Measurements from ENCODE around the gene SYNGR3.
"Not testable (repeated sequence)": the region's sequence is repeated elsewhere in the genome, so short reads cannot be mapped to it uniquely, and the experiment has no call there.

Gene SYNGR3

DNA sequence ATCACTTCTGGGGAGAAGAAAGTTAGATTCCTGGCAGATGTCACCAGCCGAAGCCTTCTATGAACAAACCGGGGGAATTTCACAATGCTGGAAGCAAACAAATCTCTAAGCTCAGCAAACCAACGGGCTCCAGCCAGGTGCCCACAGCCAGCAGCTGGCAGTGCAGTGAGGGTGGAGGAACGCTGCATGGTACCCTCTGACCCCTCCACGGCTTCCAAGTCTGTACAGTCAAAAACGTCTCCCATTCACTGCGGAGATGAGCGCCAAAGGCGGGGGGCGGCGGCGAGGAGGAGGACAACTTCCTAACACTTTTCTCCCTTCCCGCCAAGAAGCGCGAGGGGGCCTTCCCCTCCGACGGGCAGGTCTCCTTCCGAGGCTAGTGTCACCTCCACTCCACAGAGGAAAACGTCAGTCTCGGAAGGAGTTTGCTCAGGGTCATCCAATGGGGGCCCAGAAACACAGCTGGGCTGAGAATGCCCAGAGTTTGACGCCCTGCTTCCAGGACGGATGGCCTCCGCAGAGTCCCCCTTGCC is 18.9 kb downstream of the SYNGR3 start:
- DNase-seq (ENCODE audit: low read depth, low spot score) = no peak

DNA sequence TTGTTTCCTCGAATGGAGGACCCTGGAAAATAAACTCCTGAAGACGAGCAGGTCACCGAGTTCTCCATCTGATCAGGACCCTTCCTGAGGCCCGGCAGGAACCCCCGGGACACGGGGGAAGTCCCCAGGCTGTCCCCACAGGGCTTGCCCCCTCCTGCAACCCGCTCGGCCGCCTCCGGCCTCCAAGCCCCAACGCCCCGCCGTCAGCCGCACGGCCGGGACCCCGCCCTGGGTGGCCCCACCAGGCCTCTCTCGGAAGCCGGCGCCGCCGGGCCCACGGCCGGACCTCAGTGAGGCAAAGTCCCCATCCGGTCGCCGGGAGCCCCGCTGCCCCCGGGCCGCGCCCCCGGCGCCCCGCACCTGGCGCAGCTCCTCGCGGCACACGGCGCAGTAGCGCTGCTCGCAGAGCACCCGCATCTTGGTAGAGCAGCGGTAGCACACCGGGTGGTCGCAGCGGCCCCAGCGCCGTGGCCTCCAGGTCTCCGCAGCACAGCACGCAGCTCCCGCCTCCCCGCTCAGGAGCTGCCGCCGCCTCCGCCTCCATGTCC is 19.5 kb downstream of the SYNGR3 start:
- no peak for DNase-seq (ENCODE audit: low read depth, low spot score)

DNA sequence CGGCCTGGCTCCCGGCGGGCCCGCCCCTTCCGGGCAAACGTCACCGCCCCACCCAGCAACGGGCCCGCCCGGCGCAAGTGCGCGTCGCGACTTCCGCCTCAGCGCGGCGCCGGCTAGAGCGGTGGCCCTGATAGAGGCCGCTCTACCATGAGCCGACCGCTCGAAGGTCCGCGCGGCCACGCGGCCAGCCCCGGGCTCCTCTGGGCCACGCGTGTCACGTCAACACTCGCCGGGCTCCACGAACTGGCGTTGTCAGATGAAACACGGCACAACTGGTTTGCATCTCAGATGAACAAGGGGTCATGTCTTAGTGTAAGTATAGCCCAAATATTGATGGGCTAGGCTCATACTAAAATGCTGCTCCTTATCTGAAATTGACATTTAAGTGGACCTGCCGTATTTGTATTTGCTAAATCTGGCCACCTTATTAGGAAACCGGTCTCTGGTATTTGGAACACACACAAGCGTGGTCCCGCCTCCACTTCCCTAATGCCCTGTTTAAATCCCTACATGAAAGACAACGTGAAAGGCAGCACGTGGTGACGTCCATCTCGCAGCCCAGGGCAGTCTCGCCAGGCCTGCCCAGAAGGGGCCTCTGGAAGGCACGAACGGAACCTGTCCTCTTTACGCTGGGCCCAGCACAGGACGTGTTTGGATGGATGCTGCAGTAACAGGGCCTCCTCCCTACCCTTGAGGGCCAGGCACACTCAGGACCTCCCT is 20.2 kb downstream of the SYNGR3 start, which contains the start of gene ZNF598:
ZNF598 (minus strand) TSS at position 31 of the 720 bp plus-strand sequence.
- DNase-seq (ENCODE audit: low read depth, low spot score) = peak; percentile 59

DNA sequence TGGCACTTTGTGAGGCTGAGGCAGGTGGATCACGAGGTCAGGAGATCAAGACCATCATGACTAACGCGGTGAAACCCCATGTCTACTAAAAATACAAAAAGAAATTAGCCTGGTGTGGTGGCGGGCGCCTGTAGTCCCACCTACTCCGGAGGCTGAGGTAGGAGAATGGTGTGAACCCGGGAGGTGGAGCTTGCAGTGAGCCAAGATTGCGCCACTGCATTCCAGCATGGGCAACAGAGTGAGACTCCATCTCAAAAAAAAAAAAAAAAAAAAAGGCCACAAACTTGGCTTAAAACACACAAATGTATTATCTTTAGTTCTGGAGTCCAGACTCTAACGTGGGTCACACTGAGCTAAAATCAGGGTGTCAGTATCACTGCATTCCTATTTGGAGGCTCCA is 22.0 kb downstream of the SYNGR3 start:
- DNase-seq (ENCODE audit: low read depth, low spot score) = not testable (repeated sequence)

DNA sequence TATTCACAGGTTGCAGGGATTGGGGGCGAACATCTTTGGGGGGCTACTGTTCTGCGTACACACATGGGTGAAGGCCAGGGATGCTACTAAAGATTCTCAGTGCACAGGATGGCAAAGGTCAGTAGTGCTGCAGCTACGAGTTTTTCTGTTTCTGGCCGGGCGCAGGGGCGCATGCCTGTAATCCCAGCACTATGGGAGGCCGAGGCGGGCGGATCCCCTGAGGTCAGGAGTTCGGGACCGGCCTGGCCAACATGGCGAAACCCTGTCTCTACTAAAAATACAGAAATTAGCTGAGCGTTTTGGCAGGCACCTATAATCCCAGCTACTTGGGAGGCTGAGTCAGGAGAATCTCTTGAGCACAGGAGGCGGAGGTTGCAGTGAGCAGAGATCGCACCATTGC is 23.8 kb downstream of the SYNGR3 start:
- DNase-seq (ENCODE audit: low read depth, low spot score) = no peak

DNA sequence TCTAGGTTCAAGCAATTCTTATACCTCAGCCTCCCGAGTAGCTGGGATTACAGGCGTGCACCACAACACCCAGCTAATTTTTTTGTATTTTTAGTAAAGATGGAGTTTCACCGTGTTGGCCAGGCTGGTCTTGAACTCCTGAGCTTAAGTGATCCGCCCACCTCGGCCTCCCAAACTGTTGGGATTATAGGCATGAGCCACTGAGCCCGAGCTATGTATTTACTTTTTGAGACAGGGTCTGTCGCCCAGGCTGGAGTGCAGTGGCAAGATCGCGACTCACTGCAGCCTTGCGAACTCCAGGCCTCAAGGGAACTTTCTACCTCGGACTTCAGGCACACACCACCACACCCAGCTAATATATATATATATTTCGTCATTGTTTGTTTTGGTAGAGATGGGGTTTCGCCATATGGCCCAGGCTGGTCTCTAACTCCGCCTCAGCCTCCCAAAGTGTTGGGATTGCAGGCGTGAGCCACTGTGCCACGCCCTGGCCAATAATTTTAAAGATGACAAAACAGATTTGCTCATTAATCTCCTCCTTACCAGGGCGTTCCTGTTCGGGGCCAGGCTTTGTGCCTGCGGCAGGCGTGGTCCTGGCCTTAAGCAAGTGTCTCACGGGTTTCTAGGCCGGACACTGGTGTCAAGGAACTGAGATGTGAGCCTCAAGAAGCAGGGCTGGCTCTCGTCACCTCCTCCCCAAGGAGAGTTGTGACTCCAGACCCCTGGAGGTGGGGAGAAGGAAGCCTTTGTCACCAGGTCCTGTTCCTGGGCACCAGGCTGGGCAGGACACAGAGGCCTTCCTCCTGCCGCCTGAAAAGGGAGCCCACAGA is 25.6 kb downstream of the SYNGR3 start:
- no peak for DNase-seq (ENCODE audit: low read depth, low spot score)

DNA sequence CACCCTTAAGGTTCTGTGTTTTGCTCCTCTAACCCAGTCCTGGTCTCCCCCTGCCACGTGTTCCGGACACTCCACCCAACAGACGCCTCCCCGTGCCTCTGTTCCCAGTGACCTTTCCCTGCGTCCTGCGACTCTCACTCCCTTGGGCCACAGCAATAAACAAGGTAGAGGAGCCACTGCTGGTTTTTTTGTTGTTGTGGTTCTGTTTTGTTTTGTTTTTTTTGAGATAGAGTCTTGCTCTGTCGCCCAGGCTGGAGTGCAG is 26.1 kb downstream of the SYNGR3 start:
- no peak for DNase-seq (ENCODE audit: low read depth, low spot score)

DNA sequence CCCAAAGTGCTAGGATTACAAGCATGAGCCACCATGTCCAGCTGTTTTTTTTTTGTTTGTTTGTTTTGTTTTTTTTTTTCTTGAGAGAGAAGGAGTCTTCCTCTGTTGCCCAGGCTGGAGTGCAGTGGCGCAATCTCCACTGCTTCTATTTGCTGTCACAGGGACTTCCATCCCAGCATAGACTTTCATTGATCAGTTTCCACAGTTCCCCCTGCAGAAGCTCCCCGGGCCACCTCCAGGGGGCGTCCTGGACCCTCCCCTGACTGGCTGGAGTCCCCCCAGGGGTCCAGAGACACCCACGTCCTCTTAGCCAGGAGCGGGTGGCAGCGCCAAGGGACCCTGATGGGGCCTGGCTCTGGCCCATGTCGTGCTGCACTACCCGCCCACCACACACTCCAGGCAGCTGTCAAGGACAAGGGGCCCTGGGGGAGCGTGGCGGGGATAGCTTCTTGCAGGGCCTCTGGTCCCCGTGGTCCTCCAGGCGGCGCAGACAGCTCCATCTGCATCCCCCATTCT is 26.7 kb downstream of the SYNGR3 start:
- no peak for DNase-seq (ENCODE audit: low read depth, low spot score)

DNA sequence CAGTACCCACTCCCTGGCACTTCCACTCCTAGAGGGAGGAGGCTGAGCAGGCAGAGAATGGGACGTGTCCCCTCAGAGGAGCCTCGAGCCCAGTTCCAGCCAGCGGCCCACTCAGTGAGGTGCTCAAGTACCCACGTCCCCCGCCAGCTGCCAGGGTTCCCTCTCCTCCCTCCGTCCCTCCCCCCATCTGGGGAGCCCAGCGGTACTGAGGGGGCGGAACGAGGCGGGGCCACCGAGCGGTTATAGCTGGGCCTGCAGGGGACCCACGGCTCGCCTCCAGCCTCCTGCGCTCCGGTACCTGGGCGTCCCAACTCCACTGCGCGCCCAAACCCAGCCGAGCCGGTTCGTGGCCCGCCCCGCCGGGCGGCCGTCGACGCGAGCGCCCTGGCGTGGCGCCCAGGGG is 29.7 kb downstream of the SYNGR3 start, which contains the start of gene NPW:
NPW (plus strand) TSS at position 268 of the 403 bp plus-strand sequence.
- DNase-seq (ENCODE audit: low read depth, low spot score) = peak; percentile 29

DNA sequence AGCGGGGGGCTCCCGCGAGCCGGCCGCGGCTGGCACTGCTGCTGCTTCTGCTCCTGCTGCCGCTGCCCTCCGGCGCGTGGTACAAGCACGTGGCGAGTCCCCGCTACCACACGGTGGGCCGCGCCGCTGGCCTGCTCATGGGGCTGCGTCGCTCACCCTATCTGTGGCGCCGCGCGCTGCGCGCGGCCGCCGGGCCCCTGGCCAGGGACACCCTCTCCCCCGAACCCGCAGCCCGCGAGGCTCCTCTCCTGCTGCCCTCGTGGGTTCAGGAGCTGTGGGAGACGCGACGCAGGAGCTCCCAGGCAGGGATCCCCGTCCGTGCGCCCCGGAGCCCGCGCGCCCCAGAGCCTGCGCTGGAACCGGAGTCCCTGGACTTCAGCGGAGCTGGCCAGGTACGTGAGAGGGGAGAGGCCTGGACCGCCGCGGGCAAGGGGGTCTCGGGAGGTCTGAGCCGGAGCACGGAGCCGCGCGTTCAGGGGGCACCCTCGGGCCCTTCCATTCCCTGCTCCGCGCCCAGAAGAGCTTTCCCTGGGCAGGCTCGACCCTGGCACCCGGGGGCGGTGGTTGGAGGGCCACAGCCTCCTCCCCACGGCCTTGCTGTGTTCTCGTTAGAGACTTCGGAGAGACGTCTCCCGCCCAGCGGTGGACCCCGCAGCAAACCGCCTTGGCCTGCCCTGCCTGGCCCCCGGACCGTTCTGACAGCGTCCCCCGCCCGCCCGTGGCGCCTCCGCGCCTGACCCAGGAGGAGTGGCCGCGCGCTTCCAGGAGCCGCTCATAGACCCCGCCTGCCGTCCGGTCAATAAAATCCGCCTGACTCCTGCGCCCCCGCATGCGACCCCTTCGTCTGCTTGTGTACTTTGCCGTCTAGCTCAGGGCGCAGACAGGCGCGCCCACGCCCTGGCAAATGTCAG is 30.4 kb downstream of the SYNGR3 start:
- no peak for DNase-seq (ENCODE audit: low read depth, low spot score)

DNA sequence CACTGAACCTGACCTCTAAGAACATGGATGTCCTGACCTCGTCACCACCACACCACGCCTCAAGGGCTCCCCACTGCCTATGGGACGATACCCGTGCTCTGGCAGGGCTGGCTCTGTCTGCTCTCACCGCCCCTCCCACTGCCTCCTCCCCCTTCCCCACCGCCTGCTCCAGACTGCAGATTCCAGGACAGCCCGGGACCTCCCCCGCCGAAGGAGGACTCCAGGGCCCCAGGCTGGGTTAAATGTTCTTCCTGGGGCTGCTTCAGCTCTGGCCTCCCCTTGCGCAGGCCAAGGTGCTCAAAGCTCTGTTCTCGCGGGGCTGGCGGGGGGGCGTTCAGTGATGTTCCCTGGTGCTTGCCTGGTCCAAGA is 32.9 kb downstream of the SYNGR3 start:
- no peak for DNase-seq (ENCODE audit: low read depth, low spot score)

DNA sequence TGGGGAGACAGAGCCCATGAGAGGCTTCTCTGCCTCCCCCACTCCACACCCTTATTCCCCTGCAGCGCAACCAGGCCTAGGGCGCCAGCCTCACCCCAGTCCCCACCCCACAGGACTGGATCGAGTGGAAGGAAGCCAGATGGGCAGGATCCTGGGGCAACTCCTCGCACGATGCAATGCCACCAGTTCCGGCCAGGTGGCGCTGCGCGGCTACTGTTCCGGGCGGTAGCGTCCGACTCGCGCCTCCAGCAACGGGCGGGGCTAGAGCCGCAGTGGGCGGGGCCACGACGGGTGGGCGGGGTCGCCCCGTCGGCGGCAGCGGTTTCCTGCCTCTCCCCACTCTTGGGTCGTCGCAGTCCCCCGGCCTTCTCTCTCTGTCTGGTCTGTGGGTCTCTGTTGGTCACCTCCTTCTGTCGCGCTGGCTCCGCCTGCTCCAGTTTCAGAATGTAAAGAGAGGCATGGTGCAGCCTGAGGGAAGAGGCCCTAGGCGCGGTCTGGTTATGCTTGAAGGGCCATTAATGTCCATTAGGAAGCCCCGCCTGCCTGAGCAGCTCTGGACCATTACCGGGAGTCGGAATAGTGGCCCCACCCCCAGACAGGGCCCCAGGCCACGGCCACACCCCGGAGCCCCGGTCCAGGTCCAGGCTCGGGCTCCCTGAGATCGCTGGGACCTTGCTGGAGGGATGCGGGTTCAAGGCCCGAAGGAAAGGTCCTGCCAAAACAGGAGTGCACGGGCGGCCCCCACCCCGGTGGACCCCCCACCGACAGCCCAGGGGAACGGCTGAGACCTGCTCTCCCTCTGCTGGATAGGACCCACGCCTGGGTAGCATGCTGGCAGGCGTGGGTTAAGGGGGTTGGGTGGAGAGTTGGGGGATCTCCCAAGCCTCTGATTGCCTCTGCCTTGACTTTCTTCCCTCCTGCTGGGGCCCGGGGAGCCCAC is 33.6 kb downstream of the SYNGR3 start:
- peak; percentile 92 for DNase-seq (ENCODE audit: low read depth, low spot score)

DNA sequence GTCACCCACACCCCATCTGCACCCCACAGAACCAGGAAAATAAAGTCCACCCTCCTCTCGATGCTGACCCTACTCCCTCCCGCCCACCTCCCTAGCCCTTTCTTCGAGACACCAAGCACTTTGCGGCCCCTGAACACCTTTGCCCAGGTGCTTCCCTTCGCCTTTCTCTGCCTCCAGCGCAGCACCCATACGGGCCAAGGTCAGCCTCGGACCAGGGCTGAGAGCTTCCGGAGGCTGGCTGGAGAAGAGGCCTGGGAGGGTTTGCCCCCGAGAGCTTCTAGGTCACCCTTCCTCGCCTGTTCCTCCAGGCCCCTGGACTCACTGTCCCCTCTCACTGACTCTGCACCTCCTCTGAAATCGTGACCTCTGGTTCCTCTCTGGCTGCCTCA is 34.3 kb downstream of the SYNGR3 start:
- DNase-seq (ENCODE audit: low read depth, low spot score) = no peak

DNA sequence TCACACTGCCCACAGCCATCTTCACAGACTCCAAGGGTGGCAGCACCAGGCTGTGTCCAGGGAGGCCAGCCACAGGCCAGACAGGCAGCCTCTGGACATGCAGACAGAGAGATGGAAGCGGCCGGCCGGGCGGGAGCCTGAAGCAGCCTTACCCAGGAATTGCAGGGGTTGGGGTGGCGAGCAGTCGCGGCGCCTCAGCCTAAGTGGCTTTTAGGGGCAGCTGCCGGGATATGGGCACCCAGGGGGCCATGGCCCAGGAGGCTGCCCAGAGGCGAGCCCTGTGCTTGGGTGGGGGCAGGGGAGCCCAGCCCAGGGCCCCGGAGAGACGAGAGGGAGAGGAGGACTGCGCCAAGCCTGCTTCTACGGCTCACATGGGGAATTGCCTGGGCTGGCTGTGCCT is 35.5 kb downstream of the SYNGR3 start:
- DNase-seq (ENCODE audit: low read depth, low spot score) = no peak

DNA sequence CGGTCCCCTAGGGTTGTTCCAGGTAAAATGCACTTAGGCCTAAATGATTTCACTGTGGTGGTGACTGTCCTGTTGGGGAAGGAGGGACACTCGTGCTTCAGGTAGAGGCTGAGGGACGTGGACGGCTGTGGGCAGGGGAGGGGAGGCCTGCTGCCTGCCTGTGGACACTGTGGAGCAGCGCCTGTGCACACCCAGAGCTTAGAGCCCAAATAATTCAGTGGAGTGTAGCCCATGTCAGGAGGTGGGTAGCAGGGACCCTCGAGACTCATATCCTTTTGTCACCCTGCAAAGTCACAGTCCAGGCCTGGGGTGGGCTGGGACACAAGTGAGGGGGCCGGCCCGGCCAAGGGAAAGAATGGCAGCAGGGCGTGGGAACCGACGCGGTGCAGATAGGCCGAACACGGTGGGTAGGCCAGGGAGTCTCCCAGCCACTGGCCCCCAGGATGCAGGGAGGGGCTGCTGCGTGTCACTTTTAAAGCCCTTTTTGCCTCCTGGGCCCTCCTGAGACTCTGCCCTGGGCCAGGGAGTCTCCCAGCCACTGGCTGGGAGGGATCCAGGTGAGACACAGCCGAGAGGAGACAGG is 36.2 kb downstream of the SYNGR3 start:
- DNase-seq (ENCODE audit: low read depth, low spot score) = no peak

DNA sequence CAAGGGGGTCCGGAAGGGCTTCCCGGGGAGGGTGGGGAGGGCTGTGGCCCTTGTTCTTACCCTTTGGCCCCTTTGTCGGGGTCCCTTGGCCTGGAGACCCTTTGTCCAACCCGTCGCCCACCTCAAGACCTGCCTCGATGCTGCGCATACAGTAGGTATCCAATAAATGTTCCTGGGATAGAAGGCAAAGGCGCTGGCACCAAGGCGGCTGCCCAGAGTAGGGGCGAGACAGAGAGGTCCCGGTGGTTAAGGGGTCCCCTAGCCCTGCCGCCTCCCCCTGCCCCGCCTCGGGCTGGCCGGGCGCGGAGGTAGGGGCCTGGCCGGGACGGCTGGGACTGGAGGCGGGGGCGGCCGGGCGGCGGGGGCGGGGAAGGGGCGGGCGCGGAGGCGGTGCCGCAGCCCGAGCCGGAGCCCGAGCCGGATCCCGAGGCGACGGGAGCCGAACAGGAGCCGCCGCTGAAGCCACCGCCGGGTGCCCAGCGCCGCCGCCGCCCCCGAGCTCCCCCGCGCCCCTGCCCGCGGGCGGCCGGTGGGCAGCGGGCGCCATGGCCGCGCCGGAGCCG is 36.8 kb downstream of the SYNGR3 start, which contains the start of gene NHERF2:
NHERF2 (plus strand) TSS at position 442 of the 563 bp plus-strand sequence; CDS start at position 546, 104 bp downstream.
- no peak for DNase-seq (ENCODE audit: low read depth, low spot score)

DNA sequence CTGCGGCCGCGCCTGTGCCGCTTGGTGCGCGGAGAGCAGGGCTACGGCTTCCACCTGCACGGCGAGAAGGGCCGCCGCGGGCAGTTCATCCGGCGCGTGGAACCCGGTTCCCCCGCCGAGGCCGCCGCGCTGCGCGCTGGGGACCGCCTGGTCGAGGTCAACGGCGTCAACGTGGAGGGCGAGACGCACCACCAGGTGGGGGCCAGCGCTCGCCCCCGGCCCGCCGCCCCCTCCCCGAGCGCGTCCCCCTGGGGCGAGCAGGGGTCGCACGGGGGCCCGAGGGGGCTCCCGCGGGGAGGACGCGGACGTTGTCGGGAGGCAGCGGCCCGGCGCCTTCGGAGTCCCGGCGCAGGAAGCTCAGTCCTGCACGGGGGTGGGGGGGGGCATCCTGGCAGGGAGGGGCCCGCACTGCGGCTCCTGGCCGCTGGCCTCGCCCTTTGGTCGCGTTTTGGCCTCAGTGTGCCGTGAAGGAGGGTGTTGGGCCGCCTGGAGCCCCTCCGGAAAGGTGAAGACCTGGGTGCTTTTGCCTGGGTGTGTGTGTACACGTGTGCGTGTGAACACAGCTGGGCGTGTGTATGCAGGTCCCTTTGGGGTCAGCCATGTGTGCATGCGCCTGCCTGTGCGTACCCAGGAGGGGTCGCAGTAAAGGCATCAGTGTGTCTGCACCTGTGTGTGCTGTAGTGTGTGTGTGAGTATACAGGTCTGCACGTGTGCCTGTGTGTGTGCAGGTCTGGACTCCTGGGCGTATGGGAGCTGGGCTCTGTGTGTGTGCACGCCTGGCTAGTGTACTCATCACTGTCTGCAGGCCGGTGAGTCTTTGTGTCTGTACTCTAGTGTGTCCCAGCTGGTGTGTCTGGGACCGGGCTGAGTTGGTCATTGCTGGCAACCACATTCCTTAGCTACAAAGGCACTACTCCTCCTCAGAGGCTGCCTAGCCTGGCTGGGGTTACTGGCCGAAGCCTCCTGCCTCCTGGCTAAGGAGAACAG is 37.5 kb downstream of the SYNGR3 start:
- DNase-seq (ENCODE audit: low read depth, low spot score) = no peak

DNA sequence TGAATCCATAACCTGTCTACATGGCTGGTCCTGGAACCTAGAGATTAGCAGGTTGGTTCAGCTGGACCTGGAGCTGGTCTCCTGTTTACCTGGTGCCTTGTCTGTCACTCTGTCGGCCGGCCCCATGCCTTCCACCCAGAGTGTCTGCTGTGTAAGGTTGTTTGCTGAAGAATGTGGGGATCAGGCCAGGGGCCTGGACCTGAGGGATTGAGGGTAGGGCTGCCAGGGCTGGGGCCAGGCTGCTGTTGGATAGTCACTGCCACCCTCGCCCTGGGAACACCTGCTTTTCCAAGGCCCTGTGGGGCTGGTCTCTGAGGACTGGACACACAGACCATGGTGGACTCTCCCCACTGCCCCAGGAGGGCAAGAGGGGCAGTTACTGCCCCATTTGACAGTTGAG is 38.4 kb downstream of the SYNGR3 start:
- no peak for DNase-seq (ENCODE audit: low read depth, low spot score)
